H9 (cell line): ENCODE data around the gene ATRN. TPM values are rescaled to one million over a fixed set of nuclear protein-coding genes. Genes with fewer than 3 reads are reported as not detected.

Experiments
- DNase-seq: peaks from one replicate; pipeline ENCODE4 v3.0.0-alpha.2; 2017
- H2AFZ ChIP-seq: one replicate; pipeline ENCODE4 v1.6.1; 2013; ENCODE audit warnings: mild to moderate bottlenecking, low read length, control low read depth, moderate library complexity
- H2AK5ac ChIP-seq: 2 replicates; pipeline ENCODE4 v1.6.1; 2013; ENCODE audit warnings: low read length, control low read depth, mixed read lengths; ENCODE audit not compliant: insufficient read length
- H2BK120ac ChIP-seq: one replicate; pipeline ENCODE4 v1.6.1; 2013; ENCODE audit warnings: low read depth, mild to moderate bottlenecking, low read length, control low read depth, inconsistent platforms; ENCODE audit not compliant: poor library complexity, severe bottlenecking
- H2BK12ac ChIP-seq: 2 replicates; pipeline ENCODE4 v1.6.1; 2013; ENCODE audit warnings: low read length, control low read depth, mixed read lengths, low read depth; ENCODE audit not compliant: insufficient read length
- H2BK15ac ChIP-seq: 2 replicates; pipeline ENCODE4 v1.6.1; 2013; ENCODE audit warnings: low read depth, low read length, control low read depth
- H2BK20ac ChIP-seq: one replicate; pipeline ENCODE4 v1.6.1; 2013; ENCODE audit warnings: low read depth, mild to moderate bottlenecking, low read length, control low read depth, inconsistent platforms; ENCODE audit not compliant: poor library complexity, severe bottlenecking
- H2BK5ac ChIP-seq: 2 replicates; pipeline ENCODE4 v1.6.1; 2013; ENCODE audit warnings: low read length, control low read depth, mixed read lengths; ENCODE audit not compliant: insufficient read length
- H3K14ac ChIP-seq: 2 replicates; pipeline ENCODE4 v1.6.1; 2013; ENCODE audit warnings: low read length, control low read depth; ENCODE audit not compliant: insufficient read depth
- H3K18ac ChIP-seq: 2 replicates; pipeline ENCODE4 v1.6.1; 2013; ENCODE audit warnings: low read depth, mild to moderate bottlenecking, mixed read lengths, low read length, control low read depth; ENCODE audit not compliant: insufficient read length
- H3K23ac ChIP-seq: 2 replicates; pipeline ENCODE4 v1.6.1; 2013; ENCODE audit warnings: low read length, control low read depth, mixed read lengths, low read depth; ENCODE audit not compliant: insufficient read length
- H3K23me2 ChIP-seq: 2 replicates; pipeline ENCODE4 v1.6.1; 2013; ENCODE audit warnings: low read depth, mild to moderate bottlenecking, mixed read lengths, low read length, control low read depth; ENCODE audit not compliant: insufficient read length, poor library complexity, severe bottlenecking
- H3K27ac ChIP-seq: 2 replicates; pipeline ENCODE4 v1.5.1; 2013; ENCODE audit warnings: low read length, control low read depth, mixed read lengths, low read depth; ENCODE audit not compliant: insufficient read length
- H3K27me3 ChIP-seq: 2 replicates; pipeline ENCODE4 v1.6.1; 2013; ENCODE audit warnings: low read length, control low read depth, inconsistent platforms; ENCODE audit not compliant: insufficient read depth
- H3K4ac ChIP-seq: 2 replicates; pipeline ENCODE4 v1.6.1; 2013; ENCODE audit warnings: low read depth, mild to moderate bottlenecking, control low read depth, inconsistent platforms, low read length, moderate library complexity
- H3K4me1 ChIP-seq: 2 replicates; pipeline ENCODE4 v1.6.1; 2013; ENCODE audit warnings: low read length, control low read depth, inconsistent platforms; ENCODE audit not compliant: insufficient read depth
- H3K4me2 ChIP-seq: 2 replicates; pipeline ENCODE4 v1.6.1; 2013; ENCODE audit warnings: low read length, control low read depth, mixed read lengths; ENCODE audit not compliant: insufficient read length, insufficient read depth
- H3K56ac ChIP-seq: 2 replicates; pipeline ENCODE4 v1.6.1; 2013; ENCODE audit warnings: low read depth, mild to moderate bottlenecking, mixed read lengths, low read length, control low read depth; ENCODE audit not compliant: insufficient read length
- H3K79me1 ChIP-seq: 2 replicates; pipeline ENCODE4 v1.6.1; 2013; ENCODE audit warnings: low read depth, mild to moderate bottlenecking, moderate library complexity, low read length, control low read depth, inconsistent platforms; ENCODE audit not compliant: insufficient read depth, poor library complexity, severe bottlenecking
- H3K79me2 ChIP-seq: 2 replicates; pipeline ENCODE4 v1.6.1; 2013; ENCODE audit warnings: low read length, control low read depth, inconsistent platforms; ENCODE audit not compliant: insufficient read depth
- H3K9ac ChIP-seq: 2 replicates; pipeline ENCODE4 v1.6.1; 2013; ENCODE audit warnings: low read length, control low read depth, mixed read lengths; ENCODE audit not compliant: insufficient read length; ENCODE audit errors: extremely low read depth
- H3K9me3 ChIP-seq: one replicate; pipeline ENCODE4 v1.6.1; 2013; ENCODE audit warnings: low read depth, low read length, inconsistent platforms; ENCODE audit not compliant: control insufficient read depth
- H3T11ph ChIP-seq: one replicate; pipeline ENCODE4 v1.6.1; 2013; ENCODE audit warnings: mild to moderate bottlenecking, low read length, control low read depth, inconsistent platforms
- H4K20me1 ChIP-seq: one replicate; pipeline ENCODE4 v1.6.1; 2013; ENCODE audit not compliant: control insufficient read depth, insufficient read length, insufficient read depth
- H4K5ac ChIP-seq: 2 replicates; pipeline ENCODE4 v1.6.1; 2013; ENCODE audit warnings: low read depth, mild to moderate bottlenecking, mixed read lengths, low read length, control low read depth; ENCODE audit not compliant: insufficient read length
- H4K8ac ChIP-seq: replicated peaks from 2 replicates; pipeline ENCODE4 v1.6.1; 2013; ENCODE audit warnings: low read length, control low read depth, mixed read lengths, low read depth; ENCODE audit not compliant: insufficient read length
- H4K91ac ChIP-seq: 2 replicates; pipeline ENCODE4 v1.6.1; 2013; ENCODE audit warnings: low read depth, mild to moderate bottlenecking, moderate library complexity, mixed read lengths, low read length, control low read depth; ENCODE audit not compliant: insufficient read length
- H3K27ac Mint-ChIP-seq, 3 experiments: 2 replicates in 2 of 3; 3 replicates in 1 of 3; pipeline ENCODE4 v1.8.0; 2020 to 2021; ENCODE audit warnings: mixed read lengths in 3 of 3, mild to moderate bottlenecking in 1 of 3, moderate library complexity in 1 of 3
- H3K27me3 Mint-ChIP-seq: 2 replicates; pipeline ENCODE4 v1.8.0; 2021; ENCODE audit warnings: low read depth, mild to moderate bottlenecking, moderate library complexity, mixed read lengths
- H3K36me3 Mint-ChIP-seq, 3 experiments: 2 replicates in 2 of 3; 3 replicates in 1 of 3; pipeline ENCODE4 v1.8.0; 2020 to 2021; ENCODE audit warnings: low read depth in 3 of 3, mixed read lengths in 3 of 3; ENCODE audit not compliant: insufficient read depth in 1 of 3
- H3K4me1 Mint-ChIP-seq, 2 experiments: 2 replicates each; pipeline ENCODE4 v1.8.0; 2020; ENCODE audit warnings: mixed read lengths in 2 of 2
- H3K4me3 Mint-ChIP-seq, 2 experiments: 2 replicates in 1 of 2; 3 replicates in 1 of 2; pipeline ENCODE4 v1.8.0; 2020 to 2021; ENCODE audit warnings: mild to moderate bottlenecking in 2 of 2, mixed read lengths in 2 of 2, moderate library complexity in 1 of 2
- H3K9me3 Mint-ChIP-seq, 2 experiments: 2 replicates in 1 of 2; 3 replicates in 1 of 2; pipeline ENCODE4 v1.8.0; 2020; ENCODE audit warnings: mild to moderate bottlenecking in 2 of 2, mixed read lengths in 2 of 2, moderate library complexity in 1 of 2
- whole genome bisulfite sequencing: extraction: QIAGEN DNeasy Blood & Tissue Kit; methylation state at CpG from one replicate; pipeline ENCODE4 v1.1.7; 2013; ENCODE audit warnings: missing lambda C conversion rate, low lambda C conversion rate, mixed read lengths; ENCODE audit not compliant: insufficient read length; ENCODE audit errors: extremely low coverage; 5-methylcytosine and 5-hydroxymethylcytosine counted together
- total RNA-seq: library from RNA; stranded (reverse); gene quantifications from 2 replicates; pipeline ENCODE4 v1.2.1, GENCODE V29; 2021
- TF ChIP-seq, protein P1 (sequence below): fragments of 200-600 bp; sonication (generic); conservative IDR thresholded peaks from 3 replicates; pipeline ENCODE4 v1.8.0; 2021; ENCODE audit warnings: antibody characterized with exemption, mild to moderate bottlenecking

The ATRN gene
- total RNA-seq, 1 experiment from 2014 or later = 23.1 TPM

DNA sequence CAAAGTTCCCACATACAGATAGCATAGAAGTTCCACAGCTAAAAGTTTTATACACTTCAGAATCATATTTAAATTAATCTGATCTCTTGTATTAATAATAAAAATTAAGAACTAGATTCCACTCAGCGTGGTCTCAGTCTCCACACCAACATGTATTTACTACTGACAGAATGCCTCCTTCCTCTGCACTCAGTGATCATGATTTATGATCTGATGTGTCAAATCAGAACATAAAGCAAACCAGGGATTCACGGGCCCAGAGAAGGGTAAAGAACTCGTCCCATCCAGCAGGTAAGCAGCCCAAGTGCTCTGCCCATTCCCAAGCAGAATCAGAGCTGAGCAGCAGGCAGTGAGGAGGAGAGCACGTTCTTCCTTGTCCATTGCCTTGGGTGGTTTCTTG, 14.2 kb upstream of the ATRN start:
- Mint-ChIP-seq H3K9me3 (no peaks in the 10 kb centered on the region; a peak in 2 of 5 replicates), H3K27me3 (peaks cover 10% of the 10 kb centered on the region), H3K4me3 (no peak overlapping the region), H3K27ac (no peak overlapping the region), H3K4me1 (peaks cover 35 to 38% of the 10 kb centered on the region in 2 experiments), H3K36me3 (0 out of 7 replicates have a peak, but pooled peaks cover 0 to 2% (median 0%) of the 10 kb centered on the region in 3 experiments)
- no peaks in the 10 kb centered on the region for H3K27me3 ChIP-seq
- H3K14ac ChIP-seq = no peak overlapping the region; the same call in 1 of the 2 replicates
- no peaks in the 10 kb centered on the region for H3K23me2 ChIP-seq
- H3K18ac ChIP-seq = no peak overlapping the region
- no peak overlapping the region for H3K4me2 ChIP-seq
- DNase-seq = no peak
- TF ChIP-seq, protein P1, sequence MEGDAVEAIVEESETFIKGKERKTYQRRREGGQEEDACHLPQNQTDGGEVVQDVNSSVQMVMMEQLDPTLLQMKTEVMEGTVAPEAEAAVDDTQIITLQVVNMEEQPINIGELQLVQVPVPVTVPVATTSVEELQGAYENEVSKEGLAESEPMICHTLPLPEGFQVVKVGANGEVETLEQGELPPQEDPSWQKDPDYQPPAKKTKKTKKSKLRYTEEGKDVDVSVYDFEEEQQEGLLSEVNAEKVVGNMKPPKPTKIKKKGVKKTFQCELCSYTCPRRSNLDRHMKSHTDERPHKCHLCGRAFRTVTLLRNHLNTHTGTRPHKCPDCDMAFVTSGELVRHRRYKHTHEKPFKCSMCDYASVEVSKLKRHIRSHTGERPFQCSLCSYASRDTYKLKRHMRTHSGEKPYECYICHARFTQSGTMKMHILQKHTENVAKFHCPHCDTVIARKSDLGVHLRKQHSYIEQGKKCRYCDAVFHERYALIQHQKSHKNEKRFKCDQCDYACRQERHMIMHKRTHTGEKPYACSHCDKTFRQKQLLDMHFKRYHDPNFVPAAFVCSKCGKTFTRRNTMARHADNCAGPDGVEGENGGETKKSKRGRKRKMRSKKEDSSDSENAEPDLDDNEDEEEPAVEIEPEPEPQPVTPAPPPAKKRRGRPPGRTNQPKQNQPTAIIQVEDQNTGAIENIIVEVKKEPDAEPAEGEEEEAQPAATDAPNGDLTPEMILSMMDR = no peak
- H3T11ph ChIP-seq = no peak overlapping the region
- no peaks in the 10 kb centered on the region for H3K79me2 ChIP-seq
- no peak overlapping the region for H3K9ac ChIP-seq
- H2BK20ac ChIP-seq = no peak overlapping the region
- H4K5ac ChIP-seq = no peak overlapping the region
- no peaks in the 10 kb centered on the region for H3K9me3 ChIP-seq
- H2BK5ac ChIP-seq = no peak overlapping the region
- no peak overlapping the region for H3K4ac ChIP-seq
- H2AK5ac ChIP-seq = no peak overlapping the region
- H2AFZ ChIP-seq = no peak overlapping the region
- H4K20me1 ChIP-seq = no peaks in the 10 kb centered on the region
- H3K27ac ChIP-seq = no peak overlapping the region
- H3K4me1 ChIP-seq = no peaks in the 10 kb centered on the region
- no CpG with 5 or more reads among the region's 4 CpGs for WGBS
- no peak overlapping the region for H2BK15ac ChIP-seq
- no peak overlapping the region for H3K23ac ChIP-seq
- no peak overlapping the region for H2BK12ac ChIP-seq
- H4K91ac ChIP-seq = no peak overlapping the region
- no peaks in the 10 kb centered on the region for H3K79me1 ChIP-seq
- no peak overlapping the region for H2BK120ac ChIP-seq
- peak overlapping the region; percentile 74 for H3K56ac ChIP-seq
- H4K8ac ChIP-seq = no peak overlapping the region
